ENCODE results near the gene ELOVL2.

GRCh38 chr6:10945845-10946244 is 98.3 kb downstream of the ELOVL2 start:
- TF ChIP-seq CTCF (conservative IDR thresholded peaks at IDR 0.05; ENCODE audit: low read length) (no peak), EZH2phosphoT487 (IDR thresholded peaks at IDR 0.05; ENCODE audit: borderline replicate concordance) (no peak)
